PC-9 (cell line): ENCODE measurements around the gene KLHDC7B. TPM values are rescaled to one million over a fixed set of nuclear protein-coding genes. Genes with fewer than 3 reads are reported as not detected.

Experiments used
- BruUV-seq: library from RNA; stranded (reverse); fragments of 400-500 nt; replicated peaks from 2 replicates; lab custom pipeline; 2021; lab: Mats Ljungman, UMichigan
- CTCF ChIA-PET: fragments of 300-600 bp; sonication (Branson Sonifier 250); formaldehyde crosslinking; loops from one replicate; lab custom pipeline; 2022; ENCODE audit warnings: antibody characterized with exemption; lab: Charles Lee
- POLR2A ChIA-PET: fragments of 300-600 bp; sonication (Branson Sonifier 250); formaldehyde crosslinking; loops from one replicate; lab custom pipeline; 2022; ENCODE audit warnings: antibody characterized with exemption; ENCODE audit not compliant: unreplicated experiment; lab: Charles Lee
- DNase-seq, 2 experiments: peaks; one replicate each; pipeline versions ENCODE4 v3.0.0 to v3.0.0-alpha.2; 2015 to 2022; ENCODE audit warnings: mixed read lengths in 1 of 2
- H2AFZ ChIP-seq: fragments of 200-600 bp; sonication (generic); 2 replicates; pipeline ENCODE4 v1.8.1; 2017; ENCODE audit warnings: antibody characterized with exemption
- H3F3A ChIP-seq: fragments of 200-600 bp; sonication (generic); 2 replicates; pipeline ENCODE4 v1.8.1; 2017; ENCODE audit warnings: antibody characterized with exemption, mild to moderate bottlenecking, low read depth; ENCODE audit not compliant: insufficient read depth
- H3K27ac ChIP-seq: fragments of 200-600 bp; sonication (generic); 2 replicates; pipeline ENCODE4 v1.6.1; 2016; ENCODE audit warnings: mixed run types
- H3K27me3 ChIP-seq: fragments of 200-600 bp; sonication (generic); 2 replicates; pipeline ENCODE4 v1.6.1; 2016; ENCODE audit warnings: low read depth, mixed run types; ENCODE audit not compliant: insufficient read depth
- H3K36me3 ChIP-seq: fragments of 200-600 bp; sonication (generic); 2 replicates; pipeline ENCODE4 v1.6.1; 2016; ENCODE audit warnings: low read depth, mixed run types
- H3K4me1 ChIP-seq: fragments of 200-600 bp; sonication (generic); replicated peaks from 2 replicates; pipeline ENCODE4 v1.6.1; 2016; ENCODE audit warnings: mixed run types; ENCODE audit not compliant: insufficient read depth
- H3K4me2 ChIP-seq: fragments of 200-600 bp; sonication (generic); 2 replicates; pipeline ENCODE4 v1.6.1; 2017; ENCODE audit warnings: mixed run types
- H3K4me3 ChIP-seq: fragments of 200-600 bp; sonication (generic); 2 replicates; pipeline ENCODE4 v1.6.1; 2016; ENCODE audit warnings: mixed run types
- H3K79me2 ChIP-seq: fragments of 200-600 bp; sonication (generic); 2 replicates; pipeline ENCODE4 v1.6.1; 2017; ENCODE audit warnings: low read depth, mixed run types
- H3K9me2 ChIP-seq: fragments of 200-600 bp; sonication (generic); 2 replicates; pipeline ENCODE4 v1.8.1; 2017; ENCODE audit warnings: mild to moderate bottlenecking; ENCODE audit not compliant: insufficient read depth
- H3K9me3 ChIP-seq: fragments of 200-600 bp; sonication (generic); 2 replicates; pipeline ENCODE4 v1.8.1; 2016; ENCODE audit warnings: low read depth; ENCODE audit not compliant: insufficient read depth
- H4K20me1 ChIP-seq: fragments of 200-600 bp; sonication (generic); 2 replicates; pipeline ENCODE4 v1.8.1; 2017; ENCODE audit not compliant: insufficient read depth
- EZH2 ChIP-seq: fragments of 200-600 bp; sonication (generic); IDR thresholded peaks from 2 replicates; pipeline ENCODE4 v1.8.0; 2017; ENCODE audit warnings: antibody characterized with exemption, low read depth
- intact Hi-C: fragments of 100-400 bp; cut with micrococcal nuclease; formaldehyde crosslinking; loops from one replicate; pipeline ENCODE4 v1.10.0; 2022; ENCODE audit not compliant: unreplicated experiment
- total RNA-seq: library from RNA; stranded (reverse); gene quantifications from 2 replicates; pipeline ENCODE4 v1.2.3, GENCODE V29; 2021
- TF ChIP-seq, protein P1 (sequence below): fragments of 200-600 bp; sonication (generic); conservative IDR thresholded peaks from 2 replicates; pipeline ENCODE4 v1.6.1; 2017; ENCODE audit warnings: mixed run types, antibody characterized with exemption, mild to moderate bottlenecking, moderate library complexity

KLHDC7B gene
- total RNA-seq, 1 experiment from 2014 or later, result 0.72 TPM

DNA sequence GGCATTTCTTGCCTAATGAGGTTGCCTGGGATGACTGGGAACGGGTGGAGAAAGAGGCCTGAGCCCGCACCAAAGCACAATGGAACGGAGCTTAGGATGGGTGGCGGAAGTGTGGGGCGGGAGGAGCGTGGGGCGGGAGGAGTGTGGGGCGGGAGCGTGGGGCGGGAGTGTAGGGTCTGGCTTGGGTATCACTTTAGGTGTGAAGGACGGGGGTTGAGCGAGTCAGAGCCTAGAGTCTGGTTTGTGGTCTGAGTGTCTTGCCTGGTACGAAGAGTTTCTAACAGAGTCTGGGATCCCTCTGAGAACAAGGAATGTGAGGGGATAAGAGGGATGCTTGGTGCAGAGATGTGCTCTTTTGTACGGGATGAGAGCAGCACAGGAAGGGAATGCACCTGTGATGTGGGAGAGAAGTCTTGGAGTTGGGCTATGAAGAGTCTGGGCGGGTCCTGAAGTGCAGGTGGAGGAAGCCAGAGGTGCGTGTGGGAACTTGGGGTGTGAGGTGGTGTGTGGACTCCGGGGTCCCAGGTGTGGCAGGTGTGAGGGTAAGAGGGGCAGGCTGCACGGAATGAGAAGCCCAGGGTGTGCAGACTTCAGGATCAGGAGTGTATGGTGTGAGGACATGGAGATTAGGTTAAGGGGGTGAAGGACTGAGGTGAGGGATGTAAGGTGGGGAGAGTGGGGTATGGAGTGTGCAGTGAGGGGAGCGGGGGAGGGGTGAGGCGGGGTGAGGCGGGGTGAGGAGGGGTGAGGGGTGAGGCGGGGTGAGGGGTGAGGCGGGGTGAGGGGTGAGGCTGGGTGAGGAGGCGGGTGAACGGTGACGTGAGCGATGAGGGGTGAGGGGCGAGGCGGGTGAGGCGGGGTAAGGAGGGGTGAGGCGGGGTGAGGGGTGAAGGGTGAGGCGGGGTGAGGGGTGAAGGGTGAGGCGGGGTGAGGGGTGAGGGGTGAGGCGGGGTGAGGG, 16.0 kb downstream of the KLHDC7B start:
- Histone ChIP-seq H3K4me1 (peaks cover 17% of the 10 kb centered on the region), H2AFZ (no peak overlapping the region), H3K9me3 (no peaks in the 10 kb centered on the region), H3K4me3 (no peak overlapping the region), H3K79me2 (no peaks in the 10 kb centered on the region), H3K27me3 (no peaks in the 10 kb centered on the region), H3K4me2 (no peak overlapping the region), H3K9me2 (no peaks in the 10 kb centered on the region), H3K36me3 (no peaks in the 10 kb centered on the region), H3F3A (peaks cover 12% of the 10 kb centered on the region; the same call in 1 of the 2 replicates), H4K20me1 (no peaks in the 10 kb centered on the region), H3K27ac (no peak overlapping the region)
- ChIA-PET CTCF (no interaction called here), POLR2A (no interaction called here)
- no peak for TF ChIP-seq EZH2
- TF ChIP-seq, protein P1, sequence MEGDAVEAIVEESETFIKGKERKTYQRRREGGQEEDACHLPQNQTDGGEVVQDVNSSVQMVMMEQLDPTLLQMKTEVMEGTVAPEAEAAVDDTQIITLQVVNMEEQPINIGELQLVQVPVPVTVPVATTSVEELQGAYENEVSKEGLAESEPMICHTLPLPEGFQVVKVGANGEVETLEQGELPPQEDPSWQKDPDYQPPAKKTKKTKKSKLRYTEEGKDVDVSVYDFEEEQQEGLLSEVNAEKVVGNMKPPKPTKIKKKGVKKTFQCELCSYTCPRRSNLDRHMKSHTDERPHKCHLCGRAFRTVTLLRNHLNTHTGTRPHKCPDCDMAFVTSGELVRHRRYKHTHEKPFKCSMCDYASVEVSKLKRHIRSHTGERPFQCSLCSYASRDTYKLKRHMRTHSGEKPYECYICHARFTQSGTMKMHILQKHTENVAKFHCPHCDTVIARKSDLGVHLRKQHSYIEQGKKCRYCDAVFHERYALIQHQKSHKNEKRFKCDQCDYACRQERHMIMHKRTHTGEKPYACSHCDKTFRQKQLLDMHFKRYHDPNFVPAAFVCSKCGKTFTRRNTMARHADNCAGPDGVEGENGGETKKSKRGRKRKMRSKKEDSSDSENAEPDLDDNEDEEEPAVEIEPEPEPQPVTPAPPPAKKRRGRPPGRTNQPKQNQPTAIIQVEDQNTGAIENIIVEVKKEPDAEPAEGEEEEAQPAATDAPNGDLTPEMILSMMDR, result no peak
- no TSS peak for BruUV-seq
- no peak for DNase-seq
- intact Hi-C loops, result loop anchor here (2.0 kb wide), 1 partner anchor 31 kb away; the partner anchor contains the start of gene TYMP

DNA sequence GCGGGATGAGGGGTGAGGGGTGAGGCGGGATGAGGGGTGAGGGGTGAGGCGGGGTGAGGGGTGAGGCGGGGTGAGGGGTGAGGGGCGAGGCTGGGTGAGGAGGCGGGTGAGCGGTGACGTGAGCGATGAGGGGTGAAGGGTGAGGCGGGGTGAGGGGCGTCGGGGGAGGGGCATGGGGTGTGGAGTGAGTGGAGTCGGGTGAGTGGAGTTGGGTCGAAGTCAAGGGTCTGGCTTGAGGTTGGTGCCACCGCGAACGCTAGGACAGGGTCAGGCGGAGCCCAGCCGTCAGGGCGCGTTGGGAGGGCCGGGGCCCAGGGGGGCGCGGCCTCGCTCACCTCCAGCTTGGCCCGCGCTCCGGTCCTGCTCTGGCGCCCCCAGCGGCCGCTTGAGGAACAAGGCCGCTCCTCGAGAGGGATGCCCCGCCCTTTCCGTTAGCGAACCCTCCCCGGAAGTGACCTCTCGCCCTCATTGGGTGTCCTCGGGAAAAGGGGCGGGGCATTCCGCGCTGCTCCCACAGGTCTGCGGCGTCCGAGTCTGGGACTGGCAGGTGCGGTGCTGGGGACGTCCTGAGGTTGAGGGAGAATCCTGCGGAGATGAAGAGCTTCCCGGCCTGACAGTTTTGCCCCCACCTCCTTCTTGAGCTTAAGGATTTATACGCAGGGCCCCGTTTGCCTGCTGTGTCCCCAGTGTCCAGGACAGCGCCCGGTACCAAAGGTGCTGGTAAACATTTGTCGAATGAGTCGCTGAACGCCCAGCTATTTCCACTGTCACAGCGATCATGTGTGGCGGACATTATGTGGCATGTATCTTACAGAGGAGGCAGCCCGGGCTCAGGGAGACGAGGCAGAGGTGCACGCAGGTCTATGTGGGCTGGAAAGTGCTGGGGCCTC, 17.1 kb downstream of the KLHDC7B start, which contains the start of gene SYCE3:
Gene SYCE3, minus strand, starts transcription at position 397 of the 890 bp plus-strand sequence. CDS start 6,514 bp downstream, outside the sequence.
- Histone ChIP-seq H3K4me3 (peak within 1 kb of the TSS; percentile 70), H3K9me3 (no peaks in the 10 kb centered on the region), H3K9me2 (no peaks in the 10 kb centered on the region), H3K4me1 (peaks cover 17% of the 10 kb centered on the region), H3K79me2 (no peaks in the 10 kb centered on the region), H3K36me3 (no peaks in the 10 kb centered on the region), H3K27me3 (no peaks in the 10 kb centered on the region), H3K27ac (no peak within 1 kb of the TSS), H3K4me2 (peak within 1 kb of the TSS; percentile 83), H4K20me1 (no peaks in the 10 kb centered on the region), H2AFZ (peak within 1 kb of the TSS; percentile 91), H3F3A (peaks cover 21% of the 10 kb centered on the region; the same call in 1 of the 2 replicates)
- intact Hi-C loops, result loop anchor here (1.0 to 2.0 kb wide), 2 partner anchors 20 to 32 kb away; partner anchors contain the start of genes CHKB and TYMP
- DNase-seq, result peak; percentile 93 to 98
- ChIA-PET CTCF (interaction anchor here (0.5 to 1.6 kb wide), 10 partner anchors 17 to 310 kb away, joined by 3 to 14 read pairs (median 4); partner anchors contain the start of genes KLHDC7B, LMF2, NCAPH2 and SCO2), POLR2A (interaction anchor here (0.6 to 1.1 kb wide), 5 partner anchors 12 to 626 kb away, joined by 3 to 18 read pairs (median 3); no protein-coding TSS in a partner anchor)
- TF ChIP-seq, protein P1, result peak; percentile 98
- TF ChIP-seq EZH2, result no peak
- TSS peak; percentile 87 for BruUV-seq
